Measurements from ENCODE around the gene TAF6L. TPM values are rescaled to one million over a fixed set of nuclear protein-coding genes. Genes with fewer than 3 reads are reported as not detected.

Gene TAF6L
- total RNA-seq, 1 donor from 2014 or later, result 20.2 TPM

GRCh38 chr11:62832336-62833234 lies 61.4 kb downstream of the TAF6L start, which contains the start of gene TEX54:
Gene TEX54, minus strand, starts transcription at chr11:62832841.
- Mint-ChIP-seq H3K4me3 (peak within 1 kb of the TSS; percentile 89), H3K27ac (peak within 1 kb of the TSS; percentile 97), H3K27me3 (no peaks in the 10 kb centered on the region), H3K36me3 (ENCODE audit: low read depth) (peaks cover 41% of the 10 kb centered on the region), H3K9me3 (no peaks in the 10 kb centered on the region), H3K4me1 (peaks cover 40% of the 10 kb centered on the region)
- intact Hi-C loops (cut with micrococcal nuclease), result loop anchor here (1.0 to 5.0 kb wide), 6 partner anchors 9 to 240 kb away; partner anchors contain the start of genes TAF6L, TMEM179B, TMEM223 and TUT1
- DNase-seq, result no peak

GRCh38 chr11:62835336-62835735 lies 64.1 kb downstream of the TAF6L start:
- Mint-ChIP-seq H3K27ac (no peak overlapping the region), H3K36me3 (ENCODE audit: low read depth) (peaks cover 48% of the 10 kb centered on the region), H3K9me3 (no peaks in the 10 kb centered on the region), H3K27me3 (no peaks in the 10 kb centered on the region), H3K4me3 (no peak overlapping the region), H3K4me1 (peaks cover 44% of the 10 kb centered on the region)
- DNase-seq, result no peak
- intact Hi-C loops (cut with micrococcal nuclease), result no loop called here

Other genes starting within 250 kb of the TAF6L start
- gene AHNAK, start 224.6 kb upstream of the TAF6L start, total RNA-seq, result 88.8 and 91.5 TPM in 2 replicates
- gene EEF1G, start 197.5 kb upstream of the TAF6L start, total RNA-seq, result 1,271 and 1,309 TPM in 2 replicates
- 45.3 and 50.9 TPM in 2 replicates for gene TUT1, start 179.9 kb upstream of the TAF6L start, total RNA-seq
- 219 and 220 TPM in 2 replicates for gene MTA2, start 169.5 kb upstream of the TAF6L start, total RNA-seq
- gene EML3, start 158.6 kb upstream of the TAF6L start, total RNA-seq, result 161 and 166 TPM in 2 replicates
- gene ROM1, start 158.1 kb upstream of the TAF6L start, total RNA-seq, result 2.3 and 3.1 TPM in 2 replicates
- 80.3 and 91.4 TPM in 2 replicates for gene B3GAT3, start 149.4 kb upstream of the TAF6L start, total RNA-seq
- gene GANAB, start 124.8 kb upstream of the TAF6L start, total RNA-seq, result 251 and 257 TPM in 2 replicates
- 36.5 and 36.6 TPM in 2 replicates for gene INTS5, start 118.1 kb upstream of the TAF6L start, total RNA-seq
- gene C11orf98, start 106.2 kb upstream of the TAF6L start, total RNA-seq, result 143 and 147 TPM in 2 replicates
- 59.5 and 60.9 TPM in 2 replicates for gene CSKMT, start 106.1 kb upstream of the TAF6L start, total RNA-seq
- gene UQCC3, start 99.7 kb upstream of the TAF6L start, total RNA-seq, result 8.6 and 9.4 TPM in 2 replicates
- gene LBHD1, start 99.1 kb upstream of the TAF6L start, total RNA-seq, result 21.5 and 23.0 TPM in 2 replicates
- 118 and 121 TPM in 2 replicates for gene UBXN1, start 92.3 kb upstream of the TAF6L start, total RNA-seq
- 0.16 and 0.17 TPM in 2 replicates for gene LRRN4CL, start 81.9 kb upstream of the TAF6L start, total RNA-seq
- 29.6 and 32.4 TPM in 2 replicates for gene BSCL2, start 64.0 kb upstream of the TAF6L start, total RNA-seq
- gene GNG3, start 63.7 kb upstream of the TAF6L start, total RNA-seq, result 0.24 TPM in 1 of 2 replicates, not detected in the other
- 60.5 and 60.6 TPM in 2 replicates for gene HNRNPUL2, start 43.9 kb upstream of the TAF6L start, total RNA-seq
- 32.7 and 33.3 TPM in 2 replicates for gene TTC9C, start 42.9 kb upstream of the TAF6L start, total RNA-seq
- gene ZBTB3, start 17.2 kb upstream of the TAF6L start, total RNA-seq, result 7.5 and 11.1 TPM in 2 replicates
- gene POLR2G, start 9.8 kb upstream of the TAF6L start, total RNA-seq, result 138 and 155 TPM in 2 replicates
- gene TMEM179B, start 16.0 kb downstream of the TAF6L start, total RNA-seq, result 32.9 and 36.3 TPM in 2 replicates
- gene TMEM223, start 20.6 kb downstream of the TAF6L start, total RNA-seq, result 15.0 and 16.5 TPM in 2 replicates
- gene NXF1, start 34.0 kb downstream of the TAF6L start, total RNA-seq, result 133 and 147 TPM in 2 replicates
- gene STX5, start 60.7 kb downstream of the TAF6L start, total RNA-seq, result 28.1 and 33.5 TPM in 2 replicates
- gene TEX54, start 61.4 kb downstream of the TAF6L start, total RNA-seq, result 0.79 and 2.0 TPM in 2 replicates
- 145 and 153 TPM in 2 replicates for gene WDR74, start 68.2 kb downstream of the TAF6L start, total RNA-seq
- 364 and 379 TPM in 2 replicates for gene SLC3A2, start 109.5 kb downstream of the TAF6L start, total RNA-seq
- not detected in 2 replicates for gene CHRM1, start 150.0 kb downstream of the TAF6L start, total RNA-seq
- not detected in 2 replicates for gene SLC22A6, start 213.6 kb downstream of the TAF6L start, total RNA-seq
- gene SLC22A8, start 244.4 kb downstream of the TAF6L start, total RNA-seq, result not detected in 2 replicates